Activated effector memory CD4-positive, alpha-beta T cell treated with anti-CD3 and anti-CD28 coated beads, Interleukin-2, amount 50 U/mL, for 16 hours (primary cell): ENCODE data around the gene ARHGAP27.
A peak's percentile ranks its signal among the peaks of the same experiment; 100 is the strongest.

Experiments used
- DNase-seq: peaks from one replicate; pipeline ENCODE4 v3.0.0-alpha.2; 2020

ARHGAP27 gene

DNA sequence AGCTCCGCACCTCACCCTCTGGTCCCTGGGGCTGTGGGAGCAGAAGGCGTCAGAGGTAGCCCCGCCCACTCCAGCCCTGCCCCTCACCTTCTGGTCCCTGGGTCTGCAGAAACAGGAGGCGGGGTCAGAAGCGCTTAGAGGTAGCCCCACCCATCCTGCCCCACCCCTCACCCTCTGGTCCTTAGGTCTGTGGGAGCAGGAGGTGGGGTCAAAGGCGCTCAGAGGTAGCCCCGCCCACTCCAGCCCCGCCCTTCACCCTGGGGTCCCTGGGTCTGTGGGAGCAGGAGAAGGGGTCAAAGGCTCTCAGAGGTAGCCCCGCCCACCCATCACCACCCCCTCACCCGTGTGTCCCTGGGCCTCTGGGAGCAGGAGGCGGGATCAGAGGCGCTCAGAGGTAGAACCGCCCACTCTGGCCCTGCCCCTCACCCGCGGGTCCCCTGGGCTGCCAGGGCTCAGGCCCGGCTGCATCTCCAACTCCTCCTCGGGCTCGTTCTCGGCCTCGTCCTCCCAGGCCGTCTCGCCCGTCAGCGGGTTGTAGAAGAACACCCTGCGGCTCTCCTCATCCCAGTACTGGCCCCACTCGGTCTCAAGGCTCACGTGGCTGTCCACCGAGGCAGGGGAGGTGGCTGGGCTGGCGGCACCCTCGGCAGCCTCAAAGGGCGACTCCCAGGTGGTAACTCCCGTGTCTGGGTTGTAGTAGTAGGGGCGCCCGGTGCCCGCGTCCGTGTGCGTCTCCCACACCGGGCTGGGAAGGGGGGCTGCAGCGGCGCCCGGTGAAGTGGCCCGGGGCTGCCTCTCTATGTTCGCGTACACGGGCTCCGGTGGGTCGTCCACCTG lies 27.2 kb downstream of the ARHGAP27 start:
- no peak for DNase-seq

DNA sequence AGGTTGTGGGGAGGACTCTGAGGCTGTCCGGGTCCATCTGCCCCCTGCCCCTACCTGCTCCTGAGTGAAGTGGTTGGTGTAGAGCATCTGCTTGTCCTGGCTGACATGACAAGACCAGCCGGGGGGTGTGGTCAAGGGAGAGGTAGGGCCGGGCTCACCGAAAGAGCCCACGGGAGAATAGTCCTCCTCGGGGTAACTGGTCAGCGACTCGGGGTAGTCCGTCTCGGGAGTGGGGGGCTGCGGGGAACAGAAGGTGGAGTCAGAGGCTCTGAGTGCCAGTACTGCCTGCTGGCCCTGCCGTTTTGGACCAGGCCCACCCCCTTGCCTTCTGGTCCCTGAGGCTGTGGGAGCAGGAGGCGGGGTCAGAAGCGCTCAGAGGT lies 27.8 kb downstream of the ARHGAP27 start:
- DNase-seq, result no peak

DNA sequence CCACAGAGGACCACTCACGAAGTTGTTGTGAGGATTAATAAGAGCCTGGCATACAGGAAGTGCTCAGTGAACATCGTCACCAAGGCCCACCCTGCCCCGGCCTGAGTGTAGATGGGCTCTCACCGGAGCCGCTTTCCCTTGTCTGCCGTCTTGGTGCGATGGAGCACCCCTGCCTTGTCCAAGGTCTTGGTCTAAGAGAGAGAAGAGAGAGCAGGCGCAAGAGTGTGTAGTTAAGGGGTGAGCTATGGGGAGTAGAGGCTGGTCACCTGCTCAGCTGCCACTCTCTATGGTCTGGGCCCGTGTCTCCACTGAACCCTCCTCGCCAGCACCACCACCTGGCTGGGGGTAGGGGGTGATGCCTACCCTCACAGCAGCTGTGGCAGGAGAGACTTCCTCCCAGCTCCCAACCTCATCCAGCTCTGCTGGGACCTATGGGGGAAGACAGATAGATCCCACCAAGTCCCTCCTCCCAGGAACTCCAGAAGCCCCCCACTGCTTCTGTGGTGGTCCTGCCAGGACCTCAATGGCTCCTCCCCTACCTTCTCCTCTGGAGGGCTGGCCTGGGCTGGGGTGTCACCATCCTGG lies 28.7 kb downstream of the ARHGAP27 start:
- DNase-seq, result no peak

DNA sequence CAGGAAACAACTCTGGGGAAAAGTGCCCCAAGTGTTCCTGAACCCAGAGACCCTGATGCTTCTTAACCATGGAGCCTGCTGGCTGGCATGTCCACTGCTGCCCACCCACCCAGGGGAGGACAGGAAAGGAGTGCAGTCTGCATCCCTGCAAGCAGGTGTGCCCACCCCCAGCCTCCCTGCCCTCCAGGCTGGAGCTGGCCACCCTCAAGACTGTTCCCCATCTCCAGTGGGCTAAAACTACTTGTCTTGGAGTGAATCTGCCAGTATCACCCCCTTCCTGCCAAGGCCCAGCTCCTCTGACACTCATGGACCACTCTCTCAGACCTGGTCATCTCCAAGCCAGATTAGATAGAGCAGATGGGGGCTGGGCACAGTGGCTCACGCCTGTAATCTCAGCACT lies 29.8 kb downstream of the ARHGAP27 start:
- no peak for DNase-seq

DNA sequence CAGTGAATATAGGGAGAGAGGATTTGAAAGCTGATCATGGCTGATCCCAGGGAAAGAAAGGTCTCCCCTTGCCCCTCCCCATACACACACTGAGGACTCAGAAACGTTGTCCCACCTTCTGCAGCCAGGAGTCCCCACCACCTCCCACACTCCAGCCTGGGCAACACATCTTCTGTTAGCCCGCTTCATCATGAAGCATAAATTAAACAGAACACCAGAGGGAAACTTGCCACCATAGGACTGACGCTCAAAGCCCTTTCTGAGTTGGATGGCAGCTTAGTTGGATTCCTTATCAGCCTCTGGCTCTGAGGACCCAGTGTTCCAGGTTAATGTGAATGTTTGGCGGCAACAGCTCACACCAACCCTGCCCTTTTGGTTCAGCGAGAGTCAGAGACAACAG lies 33.9 kb downstream of the ARHGAP27 start:
- DNase-seq, result no peak

DNA sequence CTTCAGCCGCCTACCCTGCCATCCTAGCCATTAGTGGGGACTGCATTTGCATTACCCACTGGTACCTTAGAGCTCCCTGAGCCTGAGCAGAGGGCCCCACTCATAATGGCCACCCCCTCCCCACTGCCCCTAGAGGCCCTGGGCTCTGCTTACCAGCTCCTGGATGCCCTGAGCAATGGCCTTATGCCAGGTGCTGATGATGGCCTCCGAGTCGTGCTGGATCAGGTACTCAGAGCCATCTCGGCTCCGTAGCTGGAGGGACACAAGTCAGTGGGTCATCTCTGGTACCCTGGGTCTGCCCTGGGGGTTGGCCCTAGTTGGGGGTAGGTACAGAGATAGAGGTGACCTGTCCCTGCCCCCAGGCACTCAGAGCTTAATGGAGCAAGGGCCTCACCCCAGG lies 34.9 kb downstream of the ARHGAP27 start:
- DNase-seq, result no peak

DNA sequence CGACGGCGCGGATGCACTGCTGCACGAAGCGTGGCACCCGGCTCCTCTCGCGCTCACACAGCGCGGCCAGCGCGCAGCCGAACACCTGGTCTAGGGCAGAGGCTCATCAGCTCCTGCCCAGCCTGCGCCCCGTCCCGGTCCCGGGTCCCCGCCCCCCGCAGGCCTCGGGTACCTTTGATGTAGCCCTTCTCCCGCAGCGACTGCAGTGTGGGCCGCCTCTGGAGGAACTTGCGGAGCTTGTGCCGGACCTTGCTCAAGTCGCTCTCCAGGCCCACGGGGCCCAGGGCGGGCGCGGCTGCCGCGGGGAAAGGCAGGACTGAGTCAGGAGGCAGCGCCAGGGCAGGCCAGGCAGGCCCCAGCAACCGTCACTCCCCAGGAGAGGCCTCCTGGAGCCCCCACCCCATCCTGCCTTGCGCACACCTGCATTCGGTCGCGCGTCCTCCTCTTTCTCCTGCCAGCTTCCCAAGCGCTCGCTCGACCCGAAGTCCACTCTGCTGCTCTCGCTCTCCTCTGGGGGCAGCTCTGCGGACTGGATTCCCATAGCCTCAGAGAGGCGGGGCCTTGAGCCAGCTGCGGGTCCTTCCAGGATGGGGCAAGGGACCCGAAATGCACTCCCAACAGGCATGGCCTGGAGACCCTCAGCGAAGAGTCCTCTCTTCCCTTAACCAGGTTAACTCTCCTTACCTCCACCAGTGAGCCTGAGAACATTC lies 36.0 kb downstream of the ARHGAP27 start:
- DNase-seq, result no peak

DNA sequence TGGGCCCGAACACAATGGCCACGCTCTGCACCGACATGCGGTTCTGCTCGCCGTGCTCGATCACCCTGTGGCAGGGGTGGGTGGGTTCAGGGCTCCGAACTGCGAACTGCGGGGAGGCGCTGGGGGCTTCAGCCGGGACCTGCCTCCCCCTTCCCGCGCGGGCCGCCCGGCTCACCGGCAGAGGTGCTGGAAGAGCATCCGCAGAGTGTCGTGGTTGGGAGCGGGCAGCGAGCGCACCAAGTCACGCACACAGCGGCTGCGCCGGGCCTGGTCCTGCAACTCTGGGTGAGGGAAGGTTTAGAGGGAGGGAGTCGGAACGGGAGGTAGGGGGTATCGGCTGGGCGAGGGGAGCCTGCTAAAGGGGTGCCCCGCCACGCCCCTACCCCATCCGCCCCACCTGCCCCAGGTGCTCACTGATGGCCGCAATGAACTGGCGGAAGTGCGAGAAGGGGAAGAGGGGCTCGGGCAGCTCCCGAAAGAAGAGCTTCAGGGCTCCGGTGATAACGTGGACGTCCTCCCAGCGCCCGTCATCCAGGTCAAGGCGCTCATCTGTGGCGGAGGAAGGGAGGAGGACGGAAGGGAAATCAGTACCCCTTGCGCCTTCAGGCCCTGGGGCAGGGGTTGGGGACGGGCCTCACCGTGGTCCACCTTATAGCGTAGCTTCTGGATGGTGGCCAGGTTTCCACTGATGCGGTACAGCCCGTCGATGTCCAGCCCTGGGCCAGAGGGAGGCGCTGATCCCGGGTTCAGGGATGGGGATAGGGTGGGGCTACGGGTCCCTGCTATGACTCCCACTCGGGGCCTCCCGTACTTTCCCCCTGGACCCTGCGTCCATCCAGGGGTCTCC lies 36.9 kb downstream of the ARHGAP27 start:
- no peak for DNase-seq

DNA sequence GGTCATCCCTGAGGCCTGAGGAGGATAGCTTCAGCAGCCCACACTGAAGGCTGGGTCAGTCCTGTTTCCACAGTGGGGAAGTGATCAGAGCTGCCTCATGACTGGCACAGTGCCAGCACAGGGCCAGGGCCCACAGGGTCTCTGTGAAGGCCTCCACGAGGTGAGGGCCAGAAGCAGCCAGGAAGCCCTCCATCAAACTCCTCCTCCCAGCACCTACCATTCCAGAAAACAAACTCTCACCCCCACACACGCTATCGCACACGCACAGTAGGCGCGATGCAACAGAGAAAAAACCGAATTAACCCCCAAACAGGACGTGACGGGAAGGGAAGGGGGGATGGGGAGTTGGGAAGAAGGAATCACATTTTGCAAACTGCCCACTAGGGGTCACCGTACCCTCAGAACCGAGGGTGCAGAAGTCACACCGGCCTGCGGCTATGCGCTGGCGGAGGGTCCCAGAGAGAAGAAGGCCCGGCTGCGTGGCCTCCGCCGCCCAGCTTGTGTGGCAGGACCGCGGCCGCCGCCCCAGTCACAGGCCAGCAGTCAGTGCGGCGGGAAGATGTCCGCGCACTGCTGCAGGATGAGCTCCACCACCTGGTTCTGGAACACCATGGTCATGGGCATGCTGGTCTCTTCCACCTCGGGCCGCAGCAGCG lies 37.6 kb downstream of the ARHGAP27 start:
- DNase-seq, result peak; percentile 73

DNA sequence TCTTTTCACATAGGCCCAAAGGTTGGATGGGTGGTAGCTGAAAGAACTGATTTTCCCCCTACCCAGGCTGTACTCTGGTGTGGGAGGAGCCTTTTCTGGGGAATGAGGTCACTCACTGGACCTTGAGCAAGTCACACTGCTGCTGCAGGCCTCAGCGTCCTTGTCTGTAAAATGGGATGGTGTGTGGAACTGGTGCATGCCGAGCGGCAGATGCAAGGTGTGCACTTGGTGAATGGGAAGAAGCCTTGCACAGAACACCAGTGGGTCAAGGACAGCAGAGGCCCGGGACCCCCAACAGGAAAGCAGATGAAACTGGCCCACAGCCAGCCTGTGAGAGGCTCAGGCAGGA lies 38.1 kb downstream of the ARHGAP27 start:
- DNase-seq, result no peak

DNA sequence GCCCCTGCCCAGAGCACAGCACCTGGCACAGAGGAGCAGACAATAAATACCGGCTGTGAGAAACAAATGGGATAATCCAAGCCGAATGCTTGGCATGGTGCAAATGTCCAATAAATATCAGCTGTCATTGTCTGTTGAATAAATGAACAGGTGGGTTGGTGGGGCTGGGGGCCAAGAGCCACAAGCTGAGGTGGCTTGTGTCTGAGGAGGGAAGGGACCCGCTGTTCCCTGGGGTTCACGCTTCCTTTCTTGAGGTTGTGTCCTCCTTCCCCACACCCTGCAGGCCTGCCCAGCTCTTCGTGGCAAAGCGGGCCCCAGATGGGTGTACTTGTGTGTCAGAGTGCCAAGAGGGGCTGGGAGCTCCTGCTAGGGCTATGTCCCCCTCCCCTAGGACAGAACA lies 38.6 kb downstream of the ARHGAP27 start:
- no peak for DNase-seq

DNA sequence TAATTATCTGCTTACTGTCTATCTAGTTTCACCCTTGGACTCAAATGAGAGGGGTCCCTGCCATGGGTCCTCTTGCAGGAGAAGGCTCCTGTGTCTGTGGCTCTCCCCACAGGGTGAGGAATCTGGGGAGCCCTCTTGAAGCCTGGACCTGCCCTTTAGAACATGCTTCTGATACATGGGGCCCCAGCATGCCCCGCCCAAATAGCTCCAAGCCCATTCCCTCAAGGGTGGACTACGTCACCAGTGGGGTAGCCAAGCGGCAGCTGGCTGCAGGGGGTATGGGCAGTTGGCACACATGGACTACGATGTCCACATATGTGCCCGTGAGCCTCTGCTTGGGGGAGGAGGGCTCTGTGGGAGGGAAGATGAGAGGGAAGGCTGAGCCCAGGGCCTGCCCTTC lies 39.3 kb downstream of the ARHGAP27 start:
- DNase-seq, result no peak

DNA sequence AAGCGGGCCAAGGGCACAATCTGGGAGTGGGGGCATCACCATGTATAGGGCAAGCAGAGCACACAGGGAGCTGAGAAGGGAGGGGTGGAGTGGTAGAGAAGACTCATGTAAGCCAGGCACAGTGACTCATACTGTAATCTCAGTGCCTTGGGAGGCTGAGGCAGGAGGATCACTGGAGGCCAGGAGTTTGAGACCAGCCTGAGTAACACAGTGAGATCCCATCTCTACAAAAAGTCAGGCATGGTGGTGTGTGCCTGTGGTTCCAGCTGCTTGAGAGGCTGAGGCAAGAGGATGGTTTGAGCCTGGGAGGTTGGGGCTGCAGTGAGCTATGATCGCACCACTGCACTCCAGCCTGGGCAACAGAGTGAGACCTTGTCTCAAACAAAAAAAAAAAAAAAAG lies 40.8 kb downstream of the ARHGAP27 start:
- no peak for DNase-seq

DNA sequence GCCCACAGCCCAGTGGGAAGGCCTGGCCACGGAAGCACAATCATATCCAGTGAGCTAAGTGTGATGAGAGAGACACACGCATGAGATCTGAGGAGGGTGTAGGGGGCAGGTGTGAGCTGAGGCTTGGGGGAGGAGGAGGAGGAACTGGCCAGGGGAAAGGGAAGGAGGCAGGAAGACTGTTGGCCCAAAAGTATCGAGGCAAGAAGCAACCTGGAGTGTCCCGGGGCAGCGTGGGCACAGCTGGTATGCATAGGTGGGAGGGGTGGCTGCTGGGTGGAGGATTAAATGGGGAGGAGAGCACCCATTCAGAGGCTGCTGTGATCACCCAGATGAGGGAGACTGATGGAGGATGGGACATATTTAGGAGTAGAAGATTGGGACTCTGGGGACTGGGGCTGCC lies 41.4 kb downstream of the ARHGAP27 start:
- DNase-seq, result no peak

DNA sequence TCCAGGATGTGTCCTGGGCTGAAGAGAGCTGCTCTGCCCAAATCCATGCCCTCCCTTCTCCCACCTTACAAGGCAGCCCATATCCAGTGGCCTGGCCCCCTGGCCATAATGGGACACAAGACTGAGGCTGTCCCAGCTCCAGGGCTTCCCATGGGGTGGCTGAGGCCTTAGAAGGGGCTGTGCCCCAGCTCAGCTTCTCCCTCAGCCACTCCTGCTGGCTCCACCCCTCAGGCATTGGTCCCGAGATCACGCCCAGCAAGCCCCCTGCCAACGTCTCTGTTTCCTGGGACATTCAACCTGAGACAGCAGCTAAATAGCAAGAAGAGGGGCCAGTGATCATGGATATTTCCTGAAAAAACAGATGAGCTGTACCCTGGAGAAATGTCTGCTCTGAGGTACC lies 43.3 kb downstream of the ARHGAP27 start:
- DNase-seq, result no peak

DNA sequence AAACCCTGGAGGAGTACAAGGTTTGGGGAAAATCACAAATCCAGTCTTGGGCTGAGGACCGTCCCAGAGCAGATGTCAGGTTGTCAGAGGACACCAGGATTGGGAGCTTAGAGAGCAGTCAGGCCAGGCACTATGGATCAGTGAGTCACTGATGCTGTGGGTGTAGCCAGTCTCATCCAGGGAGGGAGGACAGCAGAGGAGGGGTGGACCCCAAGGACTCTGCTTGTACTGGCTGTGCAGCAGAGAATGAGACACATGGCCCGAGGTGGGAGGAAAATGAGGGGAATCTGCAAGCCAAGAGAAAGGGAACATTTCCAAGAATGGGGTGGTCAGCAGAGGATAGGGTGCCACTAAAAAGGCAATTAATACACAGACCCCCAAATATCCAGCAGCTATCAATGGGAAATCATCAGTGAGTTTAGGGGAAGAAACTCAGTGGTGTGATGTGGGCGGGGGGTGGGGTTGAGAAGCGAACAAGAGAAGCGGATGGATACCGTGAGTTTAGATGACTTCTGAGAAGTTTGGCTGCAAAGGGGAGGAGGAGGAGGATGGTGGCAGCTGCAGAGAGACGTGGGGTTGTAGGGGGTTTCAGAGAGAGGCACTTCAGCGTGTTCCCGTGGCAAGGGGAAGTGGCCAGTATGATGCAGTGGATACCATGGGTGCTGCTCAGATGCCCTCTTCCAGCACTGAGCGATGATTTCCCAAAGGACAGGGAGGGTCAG lies 43.9 kb downstream of the ARHGAP27 start:
- DNase-seq, result no peak

DNA sequence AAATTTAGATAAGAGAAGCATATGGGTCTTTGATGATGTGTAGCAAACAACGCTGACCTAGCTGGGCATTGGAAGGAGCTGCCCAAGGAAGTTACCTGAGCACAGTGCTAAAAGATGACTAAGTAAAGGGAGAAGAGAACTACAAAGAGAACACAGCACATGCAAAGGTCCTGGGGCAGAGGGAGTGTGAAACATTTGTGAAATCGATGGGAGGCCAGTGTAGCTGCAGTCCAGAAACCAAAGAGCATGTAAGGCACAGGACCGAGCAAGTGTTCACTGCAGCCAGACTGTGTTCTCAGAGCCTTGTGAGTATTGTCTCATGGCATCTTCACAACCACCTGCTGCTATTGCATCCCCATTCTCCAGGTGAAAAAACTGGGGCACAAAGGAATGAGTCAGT lies 44.9 kb downstream of the ARHGAP27 start:
- no peak for DNase-seq

DNA sequence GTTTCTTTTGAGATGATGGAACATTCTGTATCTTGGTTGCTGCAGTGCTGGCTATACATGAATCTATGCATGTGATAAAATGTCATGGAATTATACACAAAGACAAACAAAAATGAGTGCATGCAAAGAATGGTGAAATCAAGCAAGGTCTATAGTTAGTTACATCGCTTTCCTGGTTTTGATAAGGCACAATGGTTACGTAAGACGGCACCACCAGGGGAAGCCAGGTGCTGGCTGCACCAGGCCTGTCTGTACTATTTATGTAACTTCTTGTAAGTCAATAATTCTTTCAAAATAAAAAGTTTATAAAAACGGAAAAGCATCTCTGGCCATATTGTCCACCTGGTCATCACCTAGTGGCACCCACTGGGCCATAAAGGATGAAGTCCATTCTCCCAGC lies 46.5 kb downstream of the ARHGAP27 start:
- no peak for DNase-seq

DNA sequence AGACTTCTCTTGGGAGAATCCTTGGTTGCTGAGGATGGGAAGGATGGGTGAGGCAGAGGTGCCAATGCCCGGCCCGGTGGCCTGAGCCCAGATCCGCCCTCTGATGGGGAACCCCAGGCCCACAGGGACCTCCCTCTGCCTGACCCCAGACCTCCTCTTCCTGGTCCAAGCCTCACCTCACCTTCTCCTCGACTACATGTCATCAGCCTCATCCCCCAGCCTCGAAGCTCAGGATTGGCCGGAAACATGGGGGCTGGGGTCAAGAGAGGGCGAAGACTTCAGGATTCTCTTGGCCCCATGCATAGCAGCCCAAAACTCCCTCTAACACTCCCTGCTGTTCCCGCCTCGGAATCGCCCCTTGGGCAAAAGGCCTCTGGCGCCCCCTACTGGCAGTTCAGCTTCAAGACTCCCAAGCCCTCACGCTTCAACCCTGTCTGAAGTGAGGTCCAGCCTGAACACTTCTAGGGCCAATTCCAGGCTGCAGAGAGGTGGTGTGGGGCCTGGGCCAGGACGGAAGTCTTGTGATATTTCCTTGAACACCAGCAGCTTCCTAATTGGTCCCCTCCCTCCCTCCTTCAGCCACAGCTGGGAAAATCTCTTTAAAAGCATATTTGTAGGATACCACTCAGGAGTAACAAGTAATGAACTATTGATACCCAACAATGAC lies 47.2 kb downstream of the ARHGAP27 start:
- peak; percentile 96 for DNase-seq

DNA sequence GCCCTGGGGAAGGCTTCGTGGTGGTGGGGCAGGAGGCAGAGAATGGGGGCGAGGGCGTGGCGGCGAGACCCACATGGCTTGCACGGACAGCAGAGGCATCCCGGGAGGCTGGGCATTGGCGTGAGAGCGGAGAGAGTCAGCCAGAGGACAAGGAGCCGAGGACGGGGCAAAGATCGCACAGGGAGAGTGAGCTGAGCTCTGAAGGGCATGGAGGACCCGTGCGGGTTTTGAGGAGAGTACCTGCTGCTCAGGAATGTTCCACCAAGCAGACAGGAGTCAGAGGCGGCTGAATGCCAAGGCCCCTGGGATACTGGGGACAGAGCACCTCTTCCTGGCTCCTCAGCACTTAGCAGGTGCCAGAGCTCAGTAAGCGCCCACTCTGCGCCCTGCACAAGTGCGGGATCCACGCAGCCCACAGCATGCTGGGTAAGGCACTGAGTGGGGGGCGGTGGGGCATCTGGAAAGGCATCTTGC lies 47.8 kb downstream of the ARHGAP27 start:
- no peak for DNase-seq

DNA sequence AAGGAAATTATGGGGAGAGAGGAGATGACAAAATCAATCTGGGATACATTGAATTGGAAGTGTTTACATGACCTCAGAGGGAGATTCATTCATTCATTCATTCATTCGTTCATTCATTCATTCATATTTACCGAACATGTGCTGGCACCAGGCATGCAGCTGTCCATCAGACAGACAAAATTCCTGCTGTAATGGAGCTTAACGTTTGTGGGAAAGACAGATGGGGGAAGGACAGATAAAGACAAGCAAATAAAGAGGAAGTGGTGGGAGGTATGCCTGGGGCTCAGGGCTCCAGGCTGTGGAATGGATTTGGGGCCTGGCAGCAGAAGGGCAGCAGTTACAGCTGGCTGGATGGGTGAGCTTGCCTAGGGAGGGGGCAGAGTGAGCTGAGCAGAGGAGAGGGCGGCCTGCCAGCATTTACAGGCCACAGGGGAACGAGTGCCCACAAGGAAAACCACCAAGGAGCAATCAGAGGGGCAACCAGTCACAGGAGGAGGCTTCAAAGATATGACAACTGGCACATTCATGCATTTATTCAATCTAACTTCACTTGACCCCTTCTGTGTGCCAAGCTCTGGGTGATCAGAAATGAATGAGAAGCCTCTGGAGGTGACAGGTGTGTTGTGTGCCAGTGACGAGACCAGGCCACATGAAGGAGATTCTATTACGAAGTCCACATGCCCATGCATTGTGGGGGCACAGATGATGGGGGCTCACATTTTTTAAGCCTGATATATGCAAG lies 48.5 kb downstream of the ARHGAP27 start:
- DNase-seq, result no peak
